H1 (cell line): Measurements from ENCODE around the gene RELL1. TPM values are rescaled to one million over a fixed set of nuclear protein-coding genes. Genes with fewer than 3 reads are reported as not detected.

ENCODE experiments used
- CTCF ChIA-PET: fragments of 300-600 bp; sonication (Branson Sonifier 250); formaldehyde crosslinking; loops from one replicate; lab custom pipeline; 2021; ENCODE audit not compliant: partially characterized antibody; lab: Charles Lee
- POLR2A ChIA-PET: fragments of 300-600 bp; sonication (Branson Sonifier 250); formaldehyde crosslinking; loops from one replicate; lab custom pipeline; 2021; ENCODE audit warnings: inconsistent platforms; ENCODE audit not compliant: partially characterized antibody; lab: Charles Lee
- DNase-seq, 2 experiments: peaks; one replicate each; pipeline versions ENCODE4 v3.0.0 to v3.0.0-alpha.2; 2010 to 2022; ENCODE audit warnings: low spot score in 2 of 2, low read depth in 1 of 2, mixed read lengths in 1 of 2
- FAIRE-seq: peaks from 2 replicates; lab custom pipeline; 2011; peaks lifted over from hg19 to GRCh38; lab: Jason Lieb, UNC
- H2AFZ ChIP-seq: 2 replicates; pipeline ENCODE4 v1.8.1; 2012; ENCODE audit warnings: low read length, inconsistent platforms
- H2AK5ac ChIP-seq: 2 replicates; pipeline ENCODE4 v1.6.1; 2013; ENCODE audit warnings: low read depth, low read length
- H2BK120ac ChIP-seq: replicated peaks from 2 replicates; pipeline ENCODE3; 2013; ENCODE audit warnings: low read depth, low read length, inconsistent platforms
- H2BK12ac ChIP-seq: 2 replicates; pipeline ENCODE4 v1.6.1; 2013; ENCODE audit warnings: low read depth, low read length
- H2BK15ac ChIP-seq: 2 replicates; pipeline ENCODE4 v1.6.1; 2013; ENCODE audit warnings: low read length
- H2BK20ac ChIP-seq: 2 replicates; pipeline ENCODE4 v1.6.1; 2013; ENCODE audit warnings: low read length
- H2BK5ac ChIP-seq: 2 replicates; pipeline ENCODE4 v1.6.1; 2013; ENCODE audit warnings: low read depth, low read length
- H3K14ac ChIP-seq: 2 replicates; pipeline ENCODE4 v1.6.1; 2013; ENCODE audit warnings: inconsistent platforms; ENCODE audit not compliant: insufficient read length
- H3K18ac ChIP-seq: 2 replicates; pipeline ENCODE4 v1.6.1; 2013; ENCODE audit warnings: low read length; ENCODE audit errors: extremely low read depth
- H3K23ac ChIP-seq: 2 replicates; pipeline ENCODE4 v1.6.1; 2013; ENCODE audit warnings: inconsistent platforms; ENCODE audit not compliant: insufficient read length
- H3K23me2 ChIP-seq: 2 replicates; pipeline ENCODE4 v1.6.1; 2013; ENCODE audit warnings: low read depth, low read length
- H3K27ac ChIP-seq: 2 replicates; pipeline ENCODE4 v1.6.1; 2011; ENCODE audit warnings: low read depth, low read length, inconsistent platforms
- H3K27me3 ChIP-seq, 4 experiments: replicated peaks in 1 of 4; 1 replicate in 1 of 4; 2 replicates in 3 of 4; pipeline versions ENCODE4 v1.6.1 to v1.8.1; 2011 to 2013; ENCODE audit warnings: low read length in 3 of 4, mild to moderate bottlenecking in 3 of 4, inconsistent platforms in 2 of 4, mixed read lengths in 2 of 4, moderate library complexity in 1 of 4; ENCODE audit not compliant: control insufficient read depth in 3 of 4, insufficient read depth in 3 of 4; ENCODE audit errors: extremely low read depth in 1 of 4
- H3K36me3 ChIP-seq, 4 experiments: 2 replicates each; pipeline versions ENCODE4 v1.6.1 to v1.8.1; 2011 to 2013; ENCODE audit warnings: mild to moderate bottlenecking in 4 of 4, low read length in 3 of 4, moderate library complexity in 2 of 4, control low read depth in 1 of 4, inconsistent platforms in 1 of 4; ENCODE audit not compliant: insufficient read depth in 4 of 4, control insufficient read depth in 2 of 4
- H3K4ac ChIP-seq: replicated peaks from 2 replicates; pipeline ENCODE3; 2013; ENCODE audit warnings: low read length, low read depth, mixed read lengths, inconsistent platforms; ENCODE audit not compliant: insufficient read length
- H3K4me1 ChIP-seq, 4 experiments: replicated peaks in 1 of 4; 1 replicate in 1 of 4; 2 replicates in 3 of 4; pipeline versions ENCODE4 v1.6.1 to v1.8.1; 2011 to 2013; ENCODE audit warnings: low read length in 3 of 4, inconsistent platforms in 2 of 4, mixed read lengths in 1 of 4; ENCODE audit not compliant: insufficient read depth in 4 of 4, control insufficient read depth in 3 of 4
- H3K4me2 ChIP-seq, 2 experiments: 2 replicates each; pipeline versions ENCODE4 v1.6.1 to v1.8.1; 2011 to 2013; ENCODE audit warnings: low read depth in 2 of 2, low read length in 2 of 2, control low read depth in 1 of 2, inconsistent platforms in 1 of 2, mild to moderate bottlenecking in 1 of 2; ENCODE audit not compliant: insufficient read depth in 1 of 2
- H3K4me3 ChIP-seq, 4 experiments: fragments of 200-600, 300-600 bp in 1 of 4; sonication (generic), shearing (Covaris generic), sonication (Bioruptor Twin) in 1 of 4; 2 replicates each; pipeline versions ENCODE4 v1.5.1 to v1.8.1; 2011 to 2016; ENCODE audit warnings: low read length in 4 of 4, low read depth in 3 of 4, control low read depth in 2 of 4, inconsistent platforms in 2 of 4, mild to moderate bottlenecking in 2 of 4, mixed read lengths in 1 of 4, moderate library complexity in 1 of 4; ENCODE audit not compliant: insufficient read depth in 2 of 4; ENCODE audit errors: extremely low read depth in 1 of 4
- H3K56ac ChIP-seq: replicated peaks from 2 replicates; pipeline ENCODE3; 2013; ENCODE audit warnings: low read depth, mild to moderate bottlenecking, mixed read lengths, low read length, inconsistent platforms; ENCODE audit not compliant: insufficient read length
- H3K79me1 ChIP-seq: 2 replicates; pipeline ENCODE4 v1.6.1; 2013; ENCODE audit warnings: low read depth, low read length, control low read depth
- H3K79me2 ChIP-seq, 2 experiments: 2 replicates each; pipeline versions ENCODE4 v1.6.1 to v1.8.1; 2012 to 2013; ENCODE audit warnings: low read length in 2 of 2, mild to moderate bottlenecking in 2 of 2, inconsistent platforms in 1 of 2; ENCODE audit not compliant: insufficient read depth in 2 of 2, control insufficient read depth in 1 of 2
- H3K9ac ChIP-seq, 4 experiments: replicated peaks in 1 of 4; 1 replicate in 1 of 4; 2 replicates in 3 of 4; pipeline versions ENCODE4 v1.6.1 to v1.8.1; 2011 to 2013; ENCODE audit warnings: low read depth in 3 of 4, low read length in 3 of 4, control low read depth in 2 of 4, mild to moderate bottlenecking in 2 of 4, moderate library complexity in 2 of 4, inconsistent platforms in 1 of 4; ENCODE audit errors: extremely low read depth in 1 of 4
- H3K9me3 ChIP-seq, 2 experiments: 2 replicates each; pipeline versions ENCODE4 v1.6.1 to v1.8.1; 2012 to 2013; ENCODE audit warnings: mild to moderate bottlenecking in 2 of 2, moderate library complexity in 2 of 2, control low read depth in 1 of 2, inconsistent platforms in 1 of 2, low read depth in 1 of 2, low read length in 1 of 2, mixed read lengths in 1 of 2; ENCODE audit not compliant: insufficient read depth in 2 of 2
- H4K20me1 ChIP-seq, 2 experiments: replicated peaks in 1 of 2; 2 replicates each; pipeline versions ENCODE3 to v1.8.1; 2011 to 2013; ENCODE audit warnings: inconsistent platforms in 2 of 2, low read length in 2 of 2, mild to moderate bottlenecking in 1 of 2; ENCODE audit not compliant: insufficient read depth in 2 of 2, control insufficient read depth in 1 of 2
- H4K5ac ChIP-seq: 2 replicates; pipeline ENCODE4 v1.6.1; 2013; ENCODE audit warnings: low read length, low read depth, mixed read lengths, inconsistent platforms; ENCODE audit not compliant: insufficient read length
- H4K8ac ChIP-seq: 2 replicates; pipeline ENCODE4 v1.8.0; 2013; ENCODE audit warnings: mild to moderate bottlenecking, moderate library complexity, low read length, inconsistent platforms; ENCODE audit not compliant: insufficient read depth; ENCODE audit errors: extremely low read depth
- H4K91ac ChIP-seq: replicated peaks from 2 replicates; pipeline ENCODE3; 2013; ENCODE audit warnings: low read length, mixed read lengths, inconsistent platforms; ENCODE audit not compliant: insufficient read length
- CEBPB ChIP-seq: IDR thresholded peaks from 2 replicates; pipeline ENCODE4 v1.6.1; 2012; ENCODE audit warnings: low read depth, low read length
- JUN ChIP-seq: IDR thresholded peaks from 2 replicates; pipeline ENCODE4 v1.6.1; 2011; ENCODE audit warnings: low read depth, mild to moderate bottlenecking, improper control_type of control experiment, low read length
- WGBS, 2 experiments: shearing (Covaris generic) in 1 of 2; methylation state at CpG; one replicate each; pipeline versions ENCODE4 v1.1.6 to v1.1.7; 2013 to 2015; ENCODE audit warnings: low lambda C conversion rate in 2 of 2, mixed read lengths in 2 of 2, inconsistent platforms in 1 of 2, low coverage in 1 of 2, missing lambda C conversion rate in 1 of 2; ENCODE audit not compliant: insufficient replicate concordance in 2 of 2, insufficient coverage in 1 of 2, insufficient read length in 1 of 2; ENCODE audit errors: extremely low coverage in 1 of 2, missing lambda C conversion rate in 1 of 2; 5-methylcytosine and 5-hydroxymethylcytosine counted together
- polyA plus RNA-seq, 7 experiments: library from polyadenylated mRNA; depleted of rRNA in 3 of 7; stranded (reverse) in 5 of 7; unstranded in 2 of 7; fragments of >200 nt in 5 of 7; fragments of 200-250 nt in 2 of 7; gene quantifications; 1 replicate in 5 of 7; 2 replicates in 1 of 7; 4 replicates in 1 of 7; pipeline versions ENCODE4 v1.2.1 to v1.2.3, GENCODE V29; 2011 to 2013; ENCODE audit warnings: missing spikeins in 2 of 7, mixed read lengths in 2 of 7
- total RNA-seq: library from RNA; stranded (reverse); fragmentation: NEBNext Ultra II Directional; extraction: Animal tissue kit (Norgen Biotek cat#: 25700); gene quantifications from 2 replicates; pipeline ENCODE4 v1.2.1, GENCODE V29; 2021

The RELL1 gene
- total and polyA plus RNA-seq, 2 of the 8 experiments (the other 6 are each of a cell fraction or from before 2014, with no cell fraction given) = 2.1 to 14.1 TPM

DNA sequence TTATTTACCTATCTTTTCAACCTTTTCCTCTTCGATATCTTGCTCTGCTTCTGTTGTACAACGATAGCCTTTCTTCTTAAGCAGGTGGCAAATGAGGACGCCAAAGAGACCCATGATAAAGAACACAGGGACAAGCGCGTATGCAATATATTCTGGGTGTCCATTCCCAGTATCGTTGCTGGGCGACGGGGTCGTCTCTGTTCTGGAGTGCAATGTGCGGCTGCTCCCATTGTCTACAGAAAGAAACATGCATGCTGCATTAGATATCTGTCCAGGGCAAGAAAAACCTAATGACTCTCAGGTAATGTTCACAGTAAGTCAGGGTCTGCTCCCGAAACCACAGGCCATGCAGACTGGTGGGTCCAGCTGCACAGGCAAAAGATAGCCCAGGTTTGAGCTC is 36.9 kb downstream of the RELL1 start:
- H3K4me3 ChIP-seq = no peak overlapping the region
- H3K4ac ChIP-seq = no peak overlapping the region
- peaks cover 2% of the 10 kb centered on the region; the same call in 1 of the 2 replicates for H3K79me1 ChIP-seq
- H2BK20ac ChIP-seq = 0 out of 2 replicates have a peak overlapping the region, but pooled peaks have one; percentile 35
- H4K91ac ChIP-seq = no peak overlapping the region
- H2AK5ac ChIP-seq = no peak overlapping the region
- no peak overlapping the region for H2BK120ac ChIP-seq
- H3K79me2 ChIP-seq = no peaks in the 10 kb centered on the region
- no peak overlapping the region for H3K14ac ChIP-seq
- CTCF ChIA-PET = interaction anchor here (0.7 to 3.3 kb wide), 3 partner anchors 10 to 47 kb away, joined by 3 to 15 read pairs (median 4); no protein-coding TSS in a partner anchor
- DNase-seq = no peak
- peaks cover 0 to 4% (median 0%) of the 10 kb centered on the region in 4 experiments; a peak in 1 of 8 replicates for H3K36me3 ChIP-seq
- peaks cover 0 to 14% (median 6%) of the 10 kb centered on the region in 4 experiments; a peak in 4 of 7 replicates for H3K4me1 ChIP-seq
- no peak overlapping the region for H3K23ac ChIP-seq
- H3K18ac ChIP-seq = no peak overlapping the region
- no peak overlapping the region for H3K4me2 ChIP-seq
- FAIRE-seq = no peak
- H2BK12ac ChIP-seq = no peak overlapping the region
- H3K27me3 ChIP-seq = no peaks in the 10 kb centered on the region; a peak in 1 of 7 replicates
- H4K20me1 ChIP-seq = peaks cover 0 to 1% of the 10 kb centered on the region in 2 experiments
- no peak overlapping the region for H4K8ac ChIP-seq
- H3K9me3 ChIP-seq = no peaks in the 10 kb centered on the region
- H2BK5ac ChIP-seq = no peak overlapping the region
- no peak overlapping the region for H2BK15ac ChIP-seq
- peak overlapping the region in 1 of 4 experiments; percentile 34; a peak in 1 of 7 replicates for H3K9ac ChIP-seq
- no peak overlapping the region for H2AFZ ChIP-seq
- POLR2A ChIA-PET = no interaction called here
- TF ChIP-seq JUN (no peak), CEBPB (no peak)
- H4K5ac ChIP-seq = no peak overlapping the region
- H3K56ac ChIP-seq = no peak overlapping the region
- WGBS, 2 experiments = 96% methylated on average over 11 of the region's 11 CpGs; no CpG with 5 or more reads in 1 of the 2 experiments
- no peaks in the 10 kb centered on the region for H3K23me2 ChIP-seq
- H3K27ac ChIP-seq = no peak overlapping the region
